ENCODE results near the gene IGSF21.

Gene IGSF21

GRCh38 chr1:18178111-18178510 lies 70.5 kb downstream of the IGSF21 start:
- no peak for DNase-seq (ENCODE audit: low read depth)

GRCh38 chr1:18179009-18179408 lies 71.4 kb downstream of the IGSF21 start:
- DNase-seq (ENCODE audit: low read depth): no peak

GRCh38 chr1:18182398-18183160 lies 75.0 kb downstream of the IGSF21 start:
- no peak for DNase-seq (ENCODE audit: low read depth)

- DNase-seq (ENCODE audit: low read depth): no peak
Observed at GRCh38 chr1:18183533-18183932, 75.9 kb downstream of the IGSF21 start.

- no peak for DNase-seq (ENCODE audit: low read depth)
Observed at GRCh38 chr1:18187054-18187453, 79.5 kb downstream of the IGSF21 start.

- no peak for DNase-seq (ENCODE audit: low read depth)
Observed at GRCh38 chr1:18188820-18189517, 81.4 kb downstream of the IGSF21 start.

- no peak for DNase-seq (ENCODE audit: low read depth)
Observed at GRCh38 chr1:18190598-18190997, 83.0 kb downstream of the IGSF21 start.

GRCh38 chr1:18191037-18191436 lies 83.4 kb downstream of the IGSF21 start:
- no peak for DNase-seq (ENCODE audit: low read depth)

GRCh38 chr1:18191481-18192155 lies 84.0 kb downstream of the IGSF21 start:
- no peak for DNase-seq (ENCODE audit: low read depth)

- DNase-seq (ENCODE audit: low read depth): no peak
Observed at GRCh38 chr1:18192182-18192581, 84.6 kb downstream of the IGSF21 start.

GRCh38 chr1:18192974-18193373 lies 85.4 kb downstream of the IGSF21 start:
- DNase-seq (ENCODE audit: low read depth): no peak

GRCh38 chr1:18197299-18197698 lies 89.7 kb downstream of the IGSF21 start:
- DNase-seq (ENCODE audit: low read depth): no peak

GRCh38 chr1:18198260-18198659 lies 90.7 kb downstream of the IGSF21 start:
- DNase-seq (ENCODE audit: low read depth): no peak

- no peak for DNase-seq (ENCODE audit: low read depth)
Observed at GRCh38 chr1:18199462-18199861, 91.9 kb downstream of the IGSF21 start.

GRCh38 chr1:18200136-18200717 lies 92.6 kb downstream of the IGSF21 start:
- DNase-seq (ENCODE audit: low read depth): no peak

GRCh38 chr1:18200918-18201317 lies 93.3 kb downstream of the IGSF21 start:
- no peak for DNase-seq (ENCODE audit: low read depth)

GRCh38 chr1:18201997-18202719 lies 94.6 kb downstream of the IGSF21 start:
- DNase-seq (ENCODE audit: low read depth): no peak

GRCh38 chr1:18203645-18204044 lies 96.0 kb downstream of the IGSF21 start:
- DNase-seq (ENCODE audit: low read depth): no peak

GRCh38 chr1:18204575-18204974 lies 97.0 kb downstream of the IGSF21 start:
- no peak for DNase-seq (ENCODE audit: low read depth)

- no peak for DNase-seq (ENCODE audit: low read depth)
Observed at GRCh38 chr1:18205319-18205718, 97.7 kb downstream of the IGSF21 start.

GRCh38 chr1:18211764-18212163 lies 104.2 kb downstream of the IGSF21 start:
- no peak for DNase-seq (ENCODE audit: low read depth)

Data from GM04503 (cell line).